ENCODE results near the gene POLR1A.

POLR1A gene

DNA sequence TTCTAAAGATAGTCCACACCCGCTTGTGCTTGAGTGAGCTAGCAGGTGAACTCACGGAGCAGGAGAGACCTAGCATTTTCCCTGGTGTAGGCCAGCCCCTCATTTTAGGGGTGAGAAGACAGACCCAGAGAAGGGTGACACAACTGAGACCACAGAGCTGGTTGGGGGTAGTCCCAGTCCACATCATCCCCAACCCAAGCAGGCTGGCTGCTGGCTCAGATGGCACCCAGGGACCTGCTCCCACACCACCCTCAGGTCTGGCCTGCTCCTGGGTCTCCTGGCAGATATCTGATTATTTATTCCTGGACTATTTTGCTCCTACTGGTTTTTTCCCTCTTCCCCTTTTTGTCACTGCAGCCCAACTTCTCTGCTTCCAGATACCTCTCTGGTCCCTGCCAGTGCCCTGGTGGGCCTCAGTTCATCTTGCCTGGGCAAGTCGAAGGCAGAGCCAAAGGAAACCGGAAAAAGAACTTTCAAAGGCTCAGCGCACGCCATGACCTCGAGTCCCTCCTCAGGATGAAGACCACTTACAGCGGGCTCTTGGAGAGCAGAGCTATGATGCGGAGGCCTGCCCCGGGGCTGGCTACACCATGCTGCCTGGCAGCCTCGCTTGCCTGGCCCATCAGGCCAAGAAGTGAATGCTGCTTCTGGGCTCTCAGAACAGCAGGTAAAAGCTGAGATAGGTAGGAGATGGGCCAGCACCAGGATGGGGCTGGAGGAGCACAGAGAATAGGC is 72.7 kb downstream of the POLR1A start:
- no peak for DNase-seq (ENCODE audit: low spot score)
- in situ Hi-C loops (cut with MboI; ENCODE audit: low pct_unique_long_range_greater_than_20kb, low sequenced_read_pairs, unreplicated experiment) = no loop called here
- TF ChIP-seq, protein P1, sequence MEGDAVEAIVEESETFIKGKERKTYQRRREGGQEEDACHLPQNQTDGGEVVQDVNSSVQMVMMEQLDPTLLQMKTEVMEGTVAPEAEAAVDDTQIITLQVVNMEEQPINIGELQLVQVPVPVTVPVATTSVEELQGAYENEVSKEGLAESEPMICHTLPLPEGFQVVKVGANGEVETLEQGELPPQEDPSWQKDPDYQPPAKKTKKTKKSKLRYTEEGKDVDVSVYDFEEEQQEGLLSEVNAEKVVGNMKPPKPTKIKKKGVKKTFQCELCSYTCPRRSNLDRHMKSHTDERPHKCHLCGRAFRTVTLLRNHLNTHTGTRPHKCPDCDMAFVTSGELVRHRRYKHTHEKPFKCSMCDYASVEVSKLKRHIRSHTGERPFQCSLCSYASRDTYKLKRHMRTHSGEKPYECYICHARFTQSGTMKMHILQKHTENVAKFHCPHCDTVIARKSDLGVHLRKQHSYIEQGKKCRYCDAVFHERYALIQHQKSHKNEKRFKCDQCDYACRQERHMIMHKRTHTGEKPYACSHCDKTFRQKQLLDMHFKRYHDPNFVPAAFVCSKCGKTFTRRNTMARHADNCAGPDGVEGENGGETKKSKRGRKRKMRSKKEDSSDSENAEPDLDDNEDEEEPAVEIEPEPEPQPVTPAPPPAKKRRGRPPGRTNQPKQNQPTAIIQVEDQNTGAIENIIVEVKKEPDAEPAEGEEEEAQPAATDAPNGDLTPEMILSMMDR (IDR thresholded peaks at IDR 0.05; ENCODE audit: extremely low read depth, insufficient read depth, missing control alignments) = no peak

DNA sequence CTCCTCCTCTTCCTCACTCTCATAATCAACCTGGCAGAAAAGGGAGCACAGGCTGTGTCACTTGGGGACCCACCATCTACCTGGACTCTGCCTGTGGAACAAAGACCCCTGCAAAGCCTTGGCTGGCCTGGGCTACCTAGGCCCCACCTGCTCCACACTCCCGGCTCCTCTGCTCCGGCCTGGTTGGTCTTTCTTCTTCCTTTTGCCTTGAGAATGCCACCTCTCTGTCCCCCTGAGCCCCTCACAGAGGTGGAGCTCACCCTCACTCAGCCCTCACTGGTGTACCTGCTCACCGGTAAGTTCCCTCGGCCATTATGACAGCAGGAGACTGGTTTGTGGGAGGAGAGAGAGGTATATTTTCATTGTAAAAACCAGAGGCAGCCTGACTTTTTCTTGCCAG is 74.1 kb downstream of the POLR1A start:
- TF ChIP-seq, protein P1 (IDR thresholded peaks at IDR 0.05; ENCODE audit: extremely low read depth, insufficient read depth, missing control alignments) = no peak
- in situ Hi-C loops (cut with MboI; ENCODE audit: low pct_unique_long_range_greater_than_20kb, low sequenced_read_pairs, unreplicated experiment) = no loop called here
- no peak for DNase-seq (ENCODE audit: low spot score)

DNA sequence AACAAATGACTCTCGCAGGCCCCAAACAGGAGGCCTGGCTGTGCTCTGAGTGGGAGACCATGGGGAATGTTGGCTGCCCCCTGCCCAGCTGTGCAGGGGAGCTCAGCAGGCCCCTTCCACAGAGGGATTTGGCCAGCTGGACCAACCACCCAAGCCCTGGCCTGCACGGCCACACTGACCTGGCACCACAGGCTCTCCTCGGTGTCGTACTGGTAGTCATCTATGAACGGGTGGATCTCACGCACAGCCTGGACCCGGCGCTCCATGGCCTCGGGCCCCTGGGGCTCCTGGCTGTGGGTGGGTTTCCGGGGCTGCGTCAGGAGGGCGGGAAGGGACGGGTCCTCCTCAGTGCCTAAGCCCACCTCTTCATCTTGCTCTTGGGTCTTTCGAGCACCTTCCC is 74.5 kb downstream of the POLR1A start:
- TF ChIP-seq, protein P1 (IDR thresholded peaks at IDR 0.05; ENCODE audit: extremely low read depth, insufficient read depth, missing control alignments) = no peak
- no peak for DNase-seq (ENCODE audit: low spot score)
- in situ Hi-C loops (cut with MboI; ENCODE audit: low pct_unique_long_range_greater_than_20kb, low sequenced_read_pairs, unreplicated experiment) = no loop called here

DNA sequence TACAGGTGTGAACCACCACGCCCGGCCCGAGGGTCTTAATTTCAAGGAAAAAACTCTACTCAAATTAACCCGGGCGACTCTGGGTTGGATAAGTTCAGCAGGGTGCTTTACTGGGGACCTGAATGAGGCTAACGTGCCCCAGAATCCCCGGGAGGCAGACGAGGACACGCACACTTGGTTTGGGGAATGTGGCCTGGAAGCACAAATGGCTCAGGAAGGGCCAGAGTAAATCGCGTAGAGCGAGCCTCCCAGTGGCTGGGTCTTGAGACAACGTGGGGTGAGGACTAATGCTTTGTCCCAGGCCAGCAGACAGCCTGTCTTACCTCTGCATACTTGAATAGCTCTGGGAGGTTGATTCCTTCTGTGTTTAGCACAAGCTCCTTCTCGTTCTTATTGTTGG is 75.8 kb downstream of the POLR1A start:
- DNase-seq (ENCODE audit: low spot score) = no peak
- in situ Hi-C loops (cut with MboI; ENCODE audit: low pct_unique_long_range_greater_than_20kb, low sequenced_read_pairs, unreplicated experiment) = no loop called here
- TF ChIP-seq, protein P1 (IDR thresholded peaks at IDR 0.05; ENCODE audit: extremely low read depth, insufficient read depth, missing control alignments) = no peak

DNA sequence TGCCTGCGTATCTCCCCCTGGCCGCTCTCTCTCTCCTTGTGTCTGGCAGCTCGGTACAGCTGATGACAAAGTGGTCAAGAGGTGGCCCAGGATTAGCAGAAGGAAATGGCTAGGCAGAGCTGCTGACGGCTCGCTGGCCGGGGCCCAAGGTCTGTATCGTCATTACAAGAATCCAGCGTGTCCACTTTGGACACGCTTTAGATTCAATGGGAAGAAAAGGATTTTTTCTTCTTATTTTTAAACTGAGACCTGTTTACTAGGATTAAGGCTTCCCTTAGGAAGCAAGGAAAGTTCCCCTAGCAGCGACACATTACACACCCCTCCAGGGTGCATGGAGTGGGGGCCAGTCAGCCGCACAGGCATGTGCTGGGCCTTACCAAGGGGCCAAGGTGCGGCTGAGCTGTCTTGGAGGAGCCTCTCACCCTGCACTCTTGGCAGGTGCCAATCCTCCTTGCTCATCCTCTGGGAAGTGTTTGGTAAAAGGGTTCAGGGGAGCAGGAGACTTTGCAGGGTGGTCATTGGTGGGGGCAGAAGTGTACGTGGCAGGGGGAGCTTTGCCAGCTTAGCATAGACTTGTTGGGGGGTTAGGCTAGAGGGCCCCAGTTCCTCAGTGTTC is 76.8 kb downstream of the POLR1A start:
- TF ChIP-seq, protein P1 (IDR thresholded peaks at IDR 0.05; ENCODE audit: extremely low read depth, insufficient read depth, missing control alignments) = no peak
- in situ Hi-C loops (cut with MboI; ENCODE audit: low pct_unique_long_range_greater_than_20kb, low sequenced_read_pairs, unreplicated experiment) = no loop called here
- DNase-seq (ENCODE audit: low spot score) = no peak

DNA sequence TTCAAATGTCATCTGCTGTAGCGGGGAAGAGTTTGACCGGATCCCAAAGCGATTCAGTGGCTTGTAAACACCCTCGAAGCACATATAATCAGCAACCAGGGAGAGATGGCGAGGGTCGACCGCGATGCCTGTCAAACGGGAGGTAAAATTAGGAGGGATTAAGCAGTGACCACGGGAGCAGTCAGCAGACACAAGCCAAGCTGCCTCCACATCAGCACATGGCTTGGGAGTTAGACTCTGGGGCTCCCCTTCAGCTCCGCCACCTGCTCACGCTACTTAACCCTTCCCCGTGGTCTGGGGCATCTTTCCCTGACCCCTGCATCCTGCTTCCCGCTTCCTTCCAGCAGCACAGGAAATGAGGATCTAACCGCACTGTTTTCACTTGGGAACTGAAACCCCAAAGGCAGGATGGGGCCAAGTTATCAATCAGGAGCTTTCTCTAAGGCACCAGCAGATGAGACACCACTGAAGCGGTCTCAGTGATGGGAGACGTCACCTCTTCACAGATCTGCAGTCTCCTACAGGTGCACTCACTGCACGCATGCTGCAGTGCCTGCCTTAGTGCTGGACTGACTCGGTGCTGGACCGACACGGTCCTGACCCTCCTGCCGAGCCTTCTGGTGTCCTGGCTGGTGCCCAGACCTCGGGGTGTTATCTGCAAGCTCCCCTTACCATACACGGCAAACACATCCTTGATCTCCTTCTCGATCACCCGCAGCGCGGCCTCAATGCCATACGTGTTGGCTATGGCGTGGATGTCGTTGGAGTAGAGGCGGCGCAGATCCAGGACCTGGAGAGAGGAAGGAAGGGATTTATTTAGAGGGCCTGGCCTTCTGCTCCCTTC is 77.5 kb downstream of the POLR1A start:
- no peak for DNase-seq (ENCODE audit: low spot score)
- in situ Hi-C loops (cut with MboI; ENCODE audit: low pct_unique_long_range_greater_than_20kb, low sequenced_read_pairs, unreplicated experiment) = no loop called here
- TF ChIP-seq, protein P1 (IDR thresholded peaks at IDR 0.05; ENCODE audit: extremely low read depth, insufficient read depth, missing control alignments) = no peak

Data from GM13977 (cell line).